ENCODE measurements around the gene CCDC78.

The CCDC78 gene

DNA sequence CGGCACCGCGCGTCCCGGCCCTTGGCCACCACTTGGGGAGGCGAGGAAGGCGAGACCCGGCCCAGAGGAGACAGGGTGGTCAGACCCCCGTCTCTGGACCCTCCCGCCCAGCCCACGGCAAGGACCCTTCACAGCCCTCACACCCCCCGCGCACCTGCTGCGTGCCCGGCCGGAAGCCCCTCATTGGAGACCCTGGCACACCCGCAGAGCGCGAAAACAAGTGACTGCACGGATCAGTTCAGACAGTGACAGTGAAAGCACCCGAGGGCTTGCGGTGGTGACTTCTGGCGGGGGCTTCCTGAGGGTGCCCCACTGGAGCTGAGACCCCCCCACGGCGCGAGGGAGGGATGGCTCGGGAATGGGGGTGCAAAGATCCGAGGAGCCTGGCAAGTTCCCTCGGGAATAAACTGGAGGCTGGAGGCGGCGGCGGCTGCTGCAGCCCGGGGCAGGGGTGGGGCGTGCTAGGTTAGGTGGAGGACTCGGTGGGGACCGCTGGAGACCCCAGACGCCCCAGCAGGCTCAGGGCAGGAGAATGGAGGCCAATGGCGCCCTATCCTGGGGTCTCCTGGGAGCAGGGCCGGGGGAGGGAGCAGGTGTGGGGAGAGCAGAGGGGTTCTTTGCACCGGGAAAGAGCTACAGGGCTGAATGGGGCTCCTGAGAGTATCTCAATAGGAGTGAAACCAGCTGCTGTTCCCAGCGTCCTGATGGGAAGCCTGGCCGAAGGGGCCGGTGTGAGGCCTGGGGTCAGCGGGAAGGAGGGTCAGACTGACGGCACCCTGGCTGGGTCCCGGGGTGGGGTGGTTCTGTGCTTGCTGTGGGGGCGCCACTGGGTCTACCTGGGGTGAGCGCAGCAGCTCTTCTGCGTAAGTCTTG is 19.8 kb downstream of the CCDC78 start:
- Histone ChIP-seq H3K9me3 (ENCODE audit: insufficient read depth, low read length) (no peaks in the 10 kb centered on the region), H3K4me3 (ENCODE audit: insufficient read depth, low read length, poor library complexity, severe bottlenecking) (no peak overlapping the region), H2AFZ (ENCODE audit: low read depth, low read length, severe bottlenecking) (no peak overlapping the region), H4K20me1 (ENCODE audit: low read depth, low read length) (no peaks in the 10 kb centered on the region), H3K9me2 (replicated peaks; ENCODE audit: insufficient read depth, low read length) (no peaks in the 10 kb centered on the region), H3F3A (ENCODE audit: insufficient read depth) (no peaks in the 10 kb centered on the region), H3K79me2 (ENCODE audit: insufficient read depth, low read length) (no peaks in the 10 kb centered on the region), H3K4me2 (ENCODE audit: low read depth, low read length, poor library complexity, severe bottlenecking) (no peak overlapping the region), H3K36me3 (ENCODE audit: low read length) (no peaks in the 10 kb centered on the region), H3K9ac (ENCODE audit: low read length) (no peak overlapping the region), H3K27ac (ENCODE audit: low read depth, low read length) (no peak overlapping the region), H3K27me3 (ENCODE audit: low read length) (no peaks in the 10 kb centered on the region)
- no peak for TF ChIP-seq EZH2phosphoT487 (conservative IDR thresholded peaks at IDR 0.05; ENCODE audit: low read length)
- TF ChIP-seq, protein P1, sequence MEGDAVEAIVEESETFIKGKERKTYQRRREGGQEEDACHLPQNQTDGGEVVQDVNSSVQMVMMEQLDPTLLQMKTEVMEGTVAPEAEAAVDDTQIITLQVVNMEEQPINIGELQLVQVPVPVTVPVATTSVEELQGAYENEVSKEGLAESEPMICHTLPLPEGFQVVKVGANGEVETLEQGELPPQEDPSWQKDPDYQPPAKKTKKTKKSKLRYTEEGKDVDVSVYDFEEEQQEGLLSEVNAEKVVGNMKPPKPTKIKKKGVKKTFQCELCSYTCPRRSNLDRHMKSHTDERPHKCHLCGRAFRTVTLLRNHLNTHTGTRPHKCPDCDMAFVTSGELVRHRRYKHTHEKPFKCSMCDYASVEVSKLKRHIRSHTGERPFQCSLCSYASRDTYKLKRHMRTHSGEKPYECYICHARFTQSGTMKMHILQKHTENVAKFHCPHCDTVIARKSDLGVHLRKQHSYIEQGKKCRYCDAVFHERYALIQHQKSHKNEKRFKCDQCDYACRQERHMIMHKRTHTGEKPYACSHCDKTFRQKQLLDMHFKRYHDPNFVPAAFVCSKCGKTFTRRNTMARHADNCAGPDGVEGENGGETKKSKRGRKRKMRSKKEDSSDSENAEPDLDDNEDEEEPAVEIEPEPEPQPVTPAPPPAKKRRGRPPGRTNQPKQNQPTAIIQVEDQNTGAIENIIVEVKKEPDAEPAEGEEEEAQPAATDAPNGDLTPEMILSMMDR (IDR thresholded peaks at IDR 0.05; ENCODE audit: insufficient read depth, low read length, poor library complexity, severe bottlenecking) = no peak

DNA sequence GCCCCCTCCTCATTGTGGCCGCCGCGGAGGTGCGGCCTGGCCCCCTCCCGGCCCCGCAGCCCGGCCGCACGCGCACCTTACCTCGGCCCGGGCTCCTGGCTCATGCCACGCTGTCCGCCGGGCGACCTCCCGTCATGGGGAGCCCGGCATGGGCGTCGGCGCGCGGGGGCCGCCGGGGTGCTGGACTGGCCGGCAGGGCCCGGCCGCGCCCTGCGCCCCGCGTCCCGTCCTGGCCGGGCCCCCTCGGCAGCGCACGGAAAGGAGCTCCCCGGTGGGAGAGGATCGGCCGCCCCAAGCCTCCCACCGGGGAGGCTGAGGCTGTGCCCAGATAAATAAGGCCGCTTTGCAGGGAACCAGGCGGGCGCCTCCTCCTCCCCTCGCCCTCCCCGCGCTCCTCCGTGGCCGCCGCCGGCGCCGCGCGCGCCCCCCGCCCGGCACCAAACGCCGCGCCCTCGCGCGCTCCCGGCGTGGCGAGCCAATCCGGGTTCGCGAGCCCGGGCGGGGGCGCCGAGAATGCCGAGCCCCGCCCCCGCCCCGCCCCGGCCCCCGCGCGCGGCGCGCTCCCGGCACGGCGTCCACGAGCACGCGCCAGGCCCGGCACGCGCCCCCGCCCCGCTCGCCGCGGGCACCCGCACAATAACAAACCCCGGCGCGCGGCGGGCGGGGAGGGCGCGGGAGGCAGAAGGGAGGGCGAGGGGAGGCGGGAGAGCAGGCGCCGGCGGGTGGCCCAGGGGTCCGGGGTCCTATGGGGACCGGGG is 20.6 kb downstream of the CCDC78 start, which contains the start of gene FBXL16:
Gene FBXL16 (minus strand): TSS at position 371 of the 758 bp plus-strand sequence. CDS start 8,396 bp downstream, outside the sequence.
- Histone ChIP-seq H3K4me3 (ENCODE audit: insufficient read depth, low read length, poor library complexity, severe bottlenecking) (no peak within 1 kb of the TSS), H3K27ac (ENCODE audit: low read depth, low read length) (no peak within 1 kb of the TSS), H3K27me3 (ENCODE audit: low read length) (no peaks in the 10 kb centered on the region), H4K20me1 (ENCODE audit: low read depth, low read length) (no peaks in the 10 kb centered on the region), H3F3A (ENCODE audit: insufficient read depth) (no peaks in the 10 kb centered on the region), H3K9me3 (ENCODE audit: insufficient read depth, low read length) (no peaks in the 10 kb centered on the region), H3K36me3 (ENCODE audit: low read length) (no peaks in the 10 kb centered on the region), H3K9me2 (replicated peaks; ENCODE audit: insufficient read depth, low read length) (no peaks in the 10 kb centered on the region), H2AFZ (ENCODE audit: low read depth, low read length, severe bottlenecking) (no peak within 1 kb of the TSS), H3K4me2 (ENCODE audit: low read depth, low read length, poor library complexity, severe bottlenecking) (no peak within 1 kb of the TSS), H3K79me2 (ENCODE audit: insufficient read depth, low read length) (no peaks in the 10 kb centered on the region), H3K9ac (ENCODE audit: low read length) (no peak within 1 kb of the TSS)
- TF ChIP-seq, protein P1 (IDR thresholded peaks at IDR 0.05; ENCODE audit: insufficient read depth, low read length, poor library complexity, severe bottlenecking) = no peak
- no peak for TF ChIP-seq EZH2phosphoT487 (conservative IDR thresholded peaks at IDR 0.05; ENCODE audit: low read length)

- TF ChIP-seq EZH2phosphoT487 (conservative IDR thresholded peaks at IDR 0.05; ENCODE audit: low read length) = no peak
- TF ChIP-seq, protein P1 (IDR thresholded peaks at IDR 0.05; ENCODE audit: insufficient read depth, low read length, poor library complexity, severe bottlenecking) = no peak
- Histone ChIP-seq H3K4me3 (ENCODE audit: insufficient read depth, low read length, poor library complexity, severe bottlenecking) (no peak overlapping the region), H4K20me1 (ENCODE audit: low read depth, low read length) (no peaks in the 10 kb centered on the region), H3K79me2 (ENCODE audit: insufficient read depth, low read length) (no peaks in the 10 kb centered on the region), H2AFZ (ENCODE audit: low read depth, low read length, severe bottlenecking) (no peak overlapping the region), H3K27ac (ENCODE audit: low read depth, low read length) (no peak overlapping the region), H3K4me2 (ENCODE audit: low read depth, low read length, poor library complexity, severe bottlenecking) (no peak overlapping the region), H3K36me3 (ENCODE audit: low read length) (no peaks in the 10 kb centered on the region), H3K9ac (ENCODE audit: low read length) (no peak overlapping the region), H3K27me3 (ENCODE audit: low read length) (no peaks in the 10 kb centered on the region), H3K9me3 (ENCODE audit: insufficient read depth, low read length) (no peaks in the 10 kb centered on the region), H3K9me2 (replicated peaks; ENCODE audit: insufficient read depth, low read length) (no peaks in the 10 kb centered on the region), H3F3A (ENCODE audit: insufficient read depth) (no peaks in the 10 kb centered on the region)
Measured at GRCh38 chr16:704552-705380, 21.5 kb downstream of the CCDC78 start.
